ENCODE data around the gene LAS1L.
"Not testable (repeated sequence)": the region's sequence is repeated elsewhere in the genome, so short reads cannot be mapped to it uniquely, and the experiment has no call there.

Gene LAS1L

GRCh38 chrX:65537229-65537628 is 2.6 kb upstream of the LAS1L start:
- DNase-seq (ENCODE audit: low read depth in 1 of 2, low spot score in 1 of 2), result peak in 1 of 2 experiments; percentile 34
- in situ Hi-C loops (cut with HindIII; ENCODE audit: low pct_unique_long_range_greater_than_20kb, low sequenced_read_pairs), result no loop called here
- TF ChIP-seq JUND (IDR thresholded peaks at IDR 0.05; ENCODE audit: low read depth), result no peak

- in situ Hi-C loops (cut with HindIII; ENCODE audit: low pct_unique_long_range_greater_than_20kb, low sequenced_read_pairs), result no loop called here
- peak in 1 of 2 experiments; percentile 4 for DNase-seq (ENCODE audit: low read depth in 1 of 2, low spot score in 1 of 2)
- no peak for TF ChIP-seq JUND (IDR thresholded peaks at IDR 0.05; ENCODE audit: low read depth)
These were observed 1.7 kb upstream of the LAS1L start for GRCh38 chrX:65536291-65536690.

GRCh38 chrX:65532016-65532415 is 2.6 kb downstream of the LAS1L start:
- in situ Hi-C loops (cut with HindIII; ENCODE audit: low pct_unique_long_range_greater_than_20kb, low sequenced_read_pairs), result no loop called here
- TF ChIP-seq JUND (IDR thresholded peaks at IDR 0.05; ENCODE audit: low read depth), result no peak
- no peak for DNase-seq (ENCODE audit: low read depth in 1 of 2, low spot score in 1 of 2)

- TF ChIP-seq JUND (IDR thresholded peaks at IDR 0.05; ENCODE audit: low read depth), result no peak
- in situ Hi-C loops (cut with HindIII; ENCODE audit: low pct_unique_long_range_greater_than_20kb, low sequenced_read_pairs), result no loop called here
- peak; percentile 11 to 22 for DNase-seq (ENCODE audit: low read depth in 1 of 2, low spot score in 1 of 2)
These were observed 5.8 kb downstream of the LAS1L start for GRCh38 chrX:65528705-65529340.

- no peak for TF ChIP-seq JUND (IDR thresholded peaks at IDR 0.05; ENCODE audit: low read depth)
- DNase-seq (ENCODE audit: low read depth in 1 of 2, low spot score in 1 of 2), result no peak
- in situ Hi-C loops (cut with HindIII; ENCODE audit: low pct_unique_long_range_greater_than_20kb, low sequenced_read_pairs), result no loop called here
These were observed 6.3 kb downstream of the LAS1L start for GRCh38 chrX:65528293-65528692.

- no peak for TF ChIP-seq JUND (IDR thresholded peaks at IDR 0.05; ENCODE audit: low read depth)
- in situ Hi-C loops (cut with HindIII; ENCODE audit: low pct_unique_long_range_greater_than_20kb, low sequenced_read_pairs), result no loop called here
- no peak for DNase-seq (ENCODE audit: low read depth in 1 of 2, low spot score in 1 of 2)
These were observed 10.4 kb downstream of the LAS1L start for GRCh38 chrX:65524139-65524538.

GRCh38 chrX:65522739-65523372 is 11.7 kb downstream of the LAS1L start:
- no peak for TF ChIP-seq JUND (IDR thresholded peaks at IDR 0.05; ENCODE audit: low read depth)
- DNase-seq (ENCODE audit: low read depth in 1 of 2, low spot score in 1 of 2), result no peak
- in situ Hi-C loops (cut with HindIII; ENCODE audit: low pct_unique_long_range_greater_than_20kb, low sequenced_read_pairs), result no loop called here

- DNase-seq (ENCODE audit: low read depth in 1 of 2, low spot score in 1 of 2); in situ Hi-C loops (cut with HindIII; ENCODE audit: low pct_unique_long_range_greater_than_20kb, low sequenced_read_pairs): not testable (repeated sequence)
These were observed 15.1 kb downstream of the LAS1L start for GRCh38 chrX:65519530-65519929.

GRCh38 chrX:65518980-65519379 is 15.6 kb downstream of the LAS1L start:
- in situ Hi-C loops (cut with HindIII; ENCODE audit: low pct_unique_long_range_greater_than_20kb, low sequenced_read_pairs); DNase-seq (ENCODE audit: low read depth in 1 of 2, low spot score in 1 of 2): not testable (repeated sequence)

- DNase-seq (ENCODE audit: low read depth in 1 of 2, low spot score in 1 of 2), result no peak
- in situ Hi-C loops (cut with HindIII; ENCODE audit: low pct_unique_long_range_greater_than_20kb, low sequenced_read_pairs), result no loop called here
- no peak for TF ChIP-seq JUND (IDR thresholded peaks at IDR 0.05; ENCODE audit: low read depth)
These were observed 16.7 kb downstream of the LAS1L start for GRCh38 chrX:65517923-65518322.

- in situ Hi-C loops (cut with HindIII; ENCODE audit: low pct_unique_long_range_greater_than_20kb, low sequenced_read_pairs), result no loop called here
- DNase-seq (ENCODE audit: low read depth in 1 of 2, low spot score in 1 of 2), result no peak
These were observed 17.8 kb downstream of the LAS1L start for GRCh38 chrX:65516756-65517155.

GRCh38 chrX:65513610-65514009 is 21.0 kb downstream of the LAS1L start:
- DNase-seq (ENCODE audit: low read depth in 1 of 2, low spot score in 1 of 2), result no peak
- TF ChIP-seq JUND (IDR thresholded peaks at IDR 0.05; ENCODE audit: low read depth), result no peak
- in situ Hi-C loops (cut with HindIII; ENCODE audit: low pct_unique_long_range_greater_than_20kb, low sequenced_read_pairs), result no loop called here

More at GRCh38 chrX:65516756-65517155, 17.8 kb downstream of the LAS1L start:
- TF ChIP-seq JUND (IDR thresholded peaks at IDR 0.05; ENCODE audit: low read depth), result no peak

GRCh38 chrX:65509400-65509799 is 25.2 kb downstream of the LAS1L start:
- in situ Hi-C loops (cut with HindIII; ENCODE audit: low pct_unique_long_range_greater_than_20kb, low sequenced_read_pairs), result no loop called here
- DNase-seq (ENCODE audit: low read depth in 1 of 2, low spot score in 1 of 2), result no peak
- no peak for TF ChIP-seq JUND (IDR thresholded peaks at IDR 0.05; ENCODE audit: low read depth)

- DNase-seq (ENCODE audit: low read depth in 1 of 2, low spot score in 1 of 2), result no peak
- in situ Hi-C loops (cut with HindIII; ENCODE audit: low pct_unique_long_range_greater_than_20kb, low sequenced_read_pairs), result no loop called here
- no peak for TF ChIP-seq JUND (IDR thresholded peaks at IDR 0.05; ENCODE audit: low read depth)
These were observed 25.7 kb downstream of the LAS1L start for GRCh38 chrX:65508851-65509250.
